Colonic mucosa (tissue), 4 donors: ENCODE results near the gene NOC2L. TPM values are rescaled to one million over a fixed set of nuclear protein-coding genes. Genes with fewer than 3 reads are reported as not detected.

Source experiments
- DNase-seq: peaks from one replicate; pipeline ENCODE4 v3.0.0-alpha.2; 2020
- H3K27ac ChIP-seq: fragments of 200-600 bp; one replicate; pipeline ENCODE4 v1.8.0; 2021
- H3K27me3 ChIP-seq: fragments of 200-600 bp; one replicate; pipeline ENCODE4 v1.8.0; 2021
- H3K36me3 ChIP-seq: fragments of 200-600 bp; one replicate; pipeline ENCODE4 v1.8.0; 2021
- H3K4me1 ChIP-seq: fragments of 200-600 bp; one replicate; pipeline ENCODE4 v1.8.0; 2021; ENCODE audit warnings: mild to moderate bottlenecking
- H3K4me3 ChIP-seq: fragments of 200-600 bp; one replicate; pipeline ENCODE4 v1.8.0; 2021
- H3K9ac ChIP-seq, 2 donors: one replicate each; pipeline ENCODE4 v1.7.0; 2013; ENCODE audit warnings: control low read depth in 2 of 2, low read depth in 2 of 2, low read length in 2 of 2
- H3K9me3 ChIP-seq: fragments of 200-600 bp; one replicate; pipeline ENCODE4 v1.8.0; 2021
- CTCF ChIP-seq: fragments of 200-600 bp; IDR thresholded peaks from one replicate; pipeline ENCODE4 v1.8.0; 2022; ENCODE audit warnings: antibody characterized with exemption, mild to moderate bottlenecking
- intact Hi-C: fragments of 100-400 bp; cut with DNase I; formaldehyde crosslinking; loops from one replicate; pipeline ENCODE4 v1.14.1; 2022
- total RNA-seq, 2 donors: library from RNA; stranded (reverse); fragmentation: NEBNext Ultra II Directional in 1 of 2; extraction: Animal tissue kit (Norgen Biotek cat#: 25700) in 1 of 2; gene quantifications; one replicate each; pipeline ENCODE4 v1.2.1, GENCODE V29; 2021
- donor health status: healthy.
- donor health status: DM: no; HTN: no; CAD: no.
- donor health status: DM: no; HTN: no; CAD: no.

NOC2L gene
- total RNA-seq, 2 donors from 2014 or later: 46.9 to 127 TPM

GRCh38 chr1:941588-942383 lies 17.3 kb downstream of the NOC2L start:
- H3K4me1 ChIP-seq: peaks cover 14% of the 10 kb centered on the region
- peak overlapping the region in 1 of 2 donors; percentile 56 for H3K9ac ChIP-seq

DNA sequence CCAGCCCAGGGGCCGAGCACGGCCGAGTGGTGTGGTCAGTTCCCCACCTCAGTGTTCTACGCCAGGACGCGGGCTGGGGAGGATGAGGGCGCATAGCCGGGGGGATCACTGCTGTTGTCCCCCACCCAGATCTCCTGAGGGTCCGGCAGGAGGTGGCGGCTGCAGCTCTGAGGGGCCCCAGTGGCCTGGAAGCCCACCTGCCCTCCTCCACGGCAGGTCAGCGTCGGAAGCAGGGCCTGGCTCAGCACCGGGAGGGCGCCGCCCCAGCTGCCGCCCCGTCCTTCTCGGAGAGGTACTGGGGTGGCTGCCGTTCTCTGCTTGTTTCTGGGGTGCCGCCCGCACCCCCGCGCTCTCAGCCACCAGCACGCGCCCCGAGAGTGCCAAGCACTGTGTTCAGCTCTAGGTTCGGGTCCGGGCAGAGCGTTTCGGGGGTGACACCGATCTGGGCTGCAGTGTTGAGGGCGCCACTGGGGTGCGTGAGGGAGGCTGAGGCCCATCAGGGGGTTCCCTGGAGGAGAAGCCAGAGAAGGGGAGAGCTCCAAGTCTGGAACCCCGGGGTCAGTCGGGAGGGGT lies 18.0 kb downstream of the NOC2L start:
- Histone ChIP-seq H3K4me3 (peak overlapping the region; percentile 32), H3K9ac (peak overlapping the region in 1 of 2 donors; percentile 64), H3K9me3 (no peaks in the 10 kb centered on the region), H3K4me1 (peaks cover 14% of the 10 kb centered on the region), H3K27ac (peak overlapping the region; percentile 65), H3K27me3 (peaks cover 57% of the 10 kb centered on the region), H3K36me3 (no peaks in the 10 kb centered on the region)
- intact Hi-C loops: no loop called here
- no peak for TF ChIP-seq CTCF
- no peak for DNase-seq

More at GRCh38 chr1:941588-942383, 17.3 kb downstream of the NOC2L start:
- peak; percentile 69 for DNase-seq
- peak overlapping the region; percentile 65 for H3K27ac ChIP-seq
- no peak for TF ChIP-seq CTCF
- no peaks in the 10 kb centered on the region for H3K36me3 ChIP-seq
- H3K4me3 ChIP-seq: peak overlapping the region; percentile 32
- intact Hi-C loops: no loop called here
- no peaks in the 10 kb centered on the region for H3K9me3 ChIP-seq
- H3K27me3 ChIP-seq: peaks cover 52% of the 10 kb centered on the region

DNA sequence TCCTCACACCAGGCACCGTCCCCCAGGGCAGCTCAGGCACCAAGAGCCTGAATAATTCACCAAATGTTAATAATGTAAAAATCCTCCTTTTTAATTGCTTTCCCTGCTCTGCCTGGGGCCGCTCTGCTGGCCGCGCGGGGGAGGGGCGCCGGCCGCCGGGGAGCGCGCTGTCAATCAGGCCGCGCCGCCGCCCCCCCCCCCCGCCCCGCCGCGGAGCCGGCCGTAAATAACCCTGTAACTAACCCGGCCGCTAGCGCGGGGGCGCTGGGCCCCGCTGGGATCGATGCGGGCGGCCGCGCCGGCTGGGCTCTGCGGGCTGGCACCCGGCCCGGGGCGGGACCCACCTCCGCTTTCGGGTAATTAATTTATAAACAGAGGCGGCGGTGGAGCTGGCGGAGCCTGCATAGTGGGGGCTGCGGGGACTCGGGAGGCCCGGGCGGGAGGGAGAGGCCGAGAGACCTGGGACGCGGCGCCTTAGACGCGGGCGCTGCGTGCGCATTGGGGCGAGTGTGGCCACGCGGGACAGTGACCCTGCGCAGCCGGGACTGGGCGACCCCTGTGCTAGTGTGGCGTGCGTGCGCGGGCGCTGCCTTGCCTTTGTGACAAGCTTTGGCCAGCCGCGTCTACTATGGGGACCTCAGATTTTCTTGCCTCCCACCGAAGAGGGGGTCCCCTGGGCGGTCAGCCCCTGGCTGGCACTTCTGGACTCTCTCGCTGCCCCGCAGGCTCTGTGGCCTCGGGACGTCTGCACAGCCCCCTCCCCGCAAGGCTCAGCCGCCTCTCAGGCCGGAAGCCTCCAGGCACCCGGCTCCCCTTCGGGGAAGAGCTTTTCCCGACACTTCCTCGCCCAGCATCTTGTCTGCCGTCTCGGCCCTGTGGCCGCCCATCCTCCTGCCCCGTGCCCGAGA lies 18.7 kb downstream of the NOC2L start:
- Histone ChIP-seq H3K4me1 (peaks cover 14% of the 10 kb centered on the region), H3K4me3 (peak overlapping the region; percentile 12), H3K9ac (peak overlapping the region in 1 of 2 donors; percentile 64), H3K9me3 (no peaks in the 10 kb centered on the region), H3K36me3 (no peaks in the 10 kb centered on the region), H3K27ac (peak overlapping the region; percentile 65), H3K27me3 (peaks cover 64% of the 10 kb centered on the region)
- no peak for TF ChIP-seq CTCF
- peak; percentile 59 for DNase-seq
- intact Hi-C loops: no loop called here

GRCh38 chr1:939511-940106 lies 19.4 kb downstream of the NOC2L start:
- Histone ChIP-seq H3K27me3 (peaks cover 70% of the 10 kb centered on the region), H3K27ac (no peak overlapping the region), H3K4me1 (peaks cover 14% of the 10 kb centered on the region), H3K9ac (peak overlapping the region in 1 of 2 donors; percentile 50), H3K4me3 (no peak overlapping the region), H3K9me3 (no peaks in the 10 kb centered on the region), H3K36me3 (no peaks in the 10 kb centered on the region)
- no peak for DNase-seq
- no peak for TF ChIP-seq CTCF
- intact Hi-C loops: loop anchor here (2.0 kb wide), 1 partner anchor 35 kb away; no protein-coding TSS in a partner anchor
